Peyer's patch (tissue), 4 donors: ENCODE measurements around the gene GATAD2B. TPM values are rescaled to one million over a fixed set of nuclear protein-coding genes. Genes with fewer than 3 reads are reported as not detected.

ENCODE experiments used
- DNase-seq, 3 donors: peaks; one replicate each; pipeline ENCODE4 v3.0.0-alpha.2; 2017 to 2019
- H3K27ac ChIP-seq, 4 donors: fragments of 200-600 bp; sonication (generic); one replicate each; pipeline ENCODE4 v1.5.1; 2016 to 2019
- H3K27me3 ChIP-seq, 2 donors: fragments of 200-600 bp; sonication (generic); one replicate each; pipeline ENCODE4 v1.5.1; 2019
- H3K36me3 ChIP-seq, 3 donors: fragments of 200-600 bp; sonication (generic); one replicate each; pipeline ENCODE4 v1.5.1; 2016 to 2019
- H3K4me1 ChIP-seq, 4 donors: fragments of 200-600 bp; sonication (generic); one replicate each; pipeline ENCODE4 v1.5.1; 2016 to 2019
- H3K4me3 ChIP-seq, 4 donors: fragments of 200-600 bp; sonication (generic); 1 replicate in 3 of 4; 2 replicates in 1 of 4; pipeline ENCODE4 v1.5.1; 2016 to 2019; ENCODE audit warnings: mild to moderate bottlenecking in 1 of 4
- H3K9me3 ChIP-seq, 4 donors: fragments of 200-600 bp; sonication (generic); one replicate each; pipeline ENCODE4 v1.5.1; 2016 to 2019; ENCODE audit warnings: mild to moderate bottlenecking in 1 of 4
- POLR2A ChIP-seq, 2 donors: fragments of 450-650 bp; IDR thresholded peaks; one replicate each; pipeline ENCODE4 v1.5.1; 2017; ENCODE audit warnings: antibody characterized with exemption in 2 of 2, mild to moderate bottlenecking in 2 of 2, moderate library complexity in 2 of 2
- total RNA-seq, 4 donors: library from RNA; depleted of rRNA; stranded (reverse); fragments of >200 nt; gene quantifications; one replicate each; pipeline ENCODE4 v1.1.0, GENCODE V29; 2016
- TF ChIP-seq, protein P1 (sequence below), 6 experiments: fragments of 450-650 bp in 4 of 6; fragments of 200-600 bp in 2 of 6; sonication (generic) in 1 of 6; IDR thresholded peaks; one replicate each; pipeline ENCODE4 v1.5.1; 2017 to 2019; ENCODE audit warnings: antibody characterized with exemption in 6 of 6, mild to moderate bottlenecking in 3 of 6, moderate library complexity in 1 of 6

GATAD2B gene
- total RNA-seq, 4 donors from 2014 or later: 22.3 to 65.2 (median 24.7) TPM

DNA sequence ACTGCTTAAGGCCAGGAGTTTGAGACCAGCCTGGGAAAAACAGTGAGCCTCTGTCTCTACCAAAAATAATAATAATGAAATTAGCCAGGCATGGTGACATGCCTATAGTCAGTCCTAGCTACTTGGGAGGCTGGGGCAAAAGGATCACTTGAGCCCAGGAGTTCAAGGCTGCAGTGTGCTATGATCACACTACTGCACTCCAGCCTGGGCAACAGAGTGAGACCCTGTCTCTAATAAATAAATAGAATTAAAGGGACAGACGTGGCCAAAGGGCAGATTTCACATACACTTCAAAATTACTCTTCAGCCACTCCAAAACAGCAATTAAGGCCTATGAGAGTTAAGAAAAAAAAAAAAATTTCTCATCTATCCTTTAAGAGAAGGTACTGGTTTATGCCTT, 45.7 kb downstream of the GATAD2B start:
- Histone ChIP-seq H3K27ac (no peak overlapping the region), H3K27me3 (no peaks in the 10 kb centered on the region), H3K9me3 (no peaks in the 10 kb centered on the region), H3K4me3 (no peak overlapping the region), H3K4me1 (peaks cover 0 to 24% (median 4%) of the 10 kb centered on the region in 4 donors), H3K36me3 (no peaks in the 10 kb centered on the region)
- no peak for DNase-seq
- TF ChIP-seq POLR2A (IDR thresholded peaks at IDR 0.05): no peak
- TF ChIP-seq, protein P1, sequence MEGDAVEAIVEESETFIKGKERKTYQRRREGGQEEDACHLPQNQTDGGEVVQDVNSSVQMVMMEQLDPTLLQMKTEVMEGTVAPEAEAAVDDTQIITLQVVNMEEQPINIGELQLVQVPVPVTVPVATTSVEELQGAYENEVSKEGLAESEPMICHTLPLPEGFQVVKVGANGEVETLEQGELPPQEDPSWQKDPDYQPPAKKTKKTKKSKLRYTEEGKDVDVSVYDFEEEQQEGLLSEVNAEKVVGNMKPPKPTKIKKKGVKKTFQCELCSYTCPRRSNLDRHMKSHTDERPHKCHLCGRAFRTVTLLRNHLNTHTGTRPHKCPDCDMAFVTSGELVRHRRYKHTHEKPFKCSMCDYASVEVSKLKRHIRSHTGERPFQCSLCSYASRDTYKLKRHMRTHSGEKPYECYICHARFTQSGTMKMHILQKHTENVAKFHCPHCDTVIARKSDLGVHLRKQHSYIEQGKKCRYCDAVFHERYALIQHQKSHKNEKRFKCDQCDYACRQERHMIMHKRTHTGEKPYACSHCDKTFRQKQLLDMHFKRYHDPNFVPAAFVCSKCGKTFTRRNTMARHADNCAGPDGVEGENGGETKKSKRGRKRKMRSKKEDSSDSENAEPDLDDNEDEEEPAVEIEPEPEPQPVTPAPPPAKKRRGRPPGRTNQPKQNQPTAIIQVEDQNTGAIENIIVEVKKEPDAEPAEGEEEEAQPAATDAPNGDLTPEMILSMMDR (IDR thresholded peaks at IDR 0.05): no peak

DNA sequence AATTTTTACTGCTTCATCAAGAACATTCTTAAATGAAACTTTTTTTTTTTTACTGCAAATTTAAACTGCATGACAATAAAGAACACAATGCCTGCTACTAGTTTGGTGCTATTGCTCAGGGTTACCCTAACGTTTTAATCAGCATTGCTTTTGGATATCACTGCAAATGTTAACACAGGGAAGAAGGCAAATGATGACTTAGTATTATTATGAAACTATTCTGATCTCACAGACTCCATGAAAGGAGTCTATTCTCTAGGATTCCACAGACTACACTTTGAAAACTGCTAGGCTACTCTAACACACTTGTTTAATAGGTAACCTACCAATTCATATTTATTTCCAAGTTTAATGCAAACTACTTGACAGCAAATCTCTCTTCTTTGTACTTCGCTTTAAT, 49.8 kb downstream of the GATAD2B start:
- Histone ChIP-seq H3K9me3 (no peaks in the 10 kb centered on the region), H3K27me3 (no peaks in the 10 kb centered on the region), H3K27ac (no peak overlapping the region), H3K4me1 (peaks cover 0 to 4% (median 0%) of the 10 kb centered on the region in 4 donors), H3K4me3 (no peak overlapping the region), H3K36me3 (peaks cover 0 to 3% (median 0%) of the 10 kb centered on the region in 3 donors)
- TF ChIP-seq, protein P1 (IDR thresholded peaks at IDR 0.05): no peak
- TF ChIP-seq POLR2A (IDR thresholded peaks at IDR 0.05): no peak
- DNase-seq: no peak

DNA sequence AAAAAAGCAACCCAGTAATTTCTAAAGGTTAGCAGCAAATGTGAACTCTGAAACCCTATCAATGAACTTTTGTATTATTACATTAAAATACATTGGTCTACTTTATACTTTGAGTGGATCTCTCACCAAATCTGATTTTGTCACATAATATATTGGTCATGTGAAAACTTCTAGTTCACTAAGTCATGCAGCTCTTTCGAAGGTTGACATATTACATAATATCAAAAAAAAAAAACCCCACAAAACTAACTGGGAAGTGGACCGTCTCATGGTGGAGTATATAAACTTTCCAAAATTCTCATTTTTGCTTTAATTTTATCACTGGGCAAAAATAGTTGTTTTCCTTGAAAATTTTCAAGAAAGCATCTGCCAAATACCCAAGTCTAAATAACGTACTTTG, 50.4 kb downstream of the GATAD2B start:
- no peak overlapping the region for H3K4me3 ChIP-seq
- H3K27me3 ChIP-seq: no peaks in the 10 kb centered on the region
- peaks cover 0 to 4% (median 0%) of the 10 kb centered on the region in 4 donors for H3K4me1 ChIP-seq
- H3K27ac ChIP-seq: no peak overlapping the region
- H3K36me3 ChIP-seq: peaks cover 0 to 3% (median 0%) of the 10 kb centered on the region in 3 donors
- H3K9me3 ChIP-seq: no peaks in the 10 kb centered on the region
- no peak for TF ChIP-seq POLR2A (IDR thresholded peaks at IDR 0.05)
- TF ChIP-seq, protein P1 (IDR thresholded peaks at IDR 0.05): no peak
- no peak for DNase-seq

DNA sequence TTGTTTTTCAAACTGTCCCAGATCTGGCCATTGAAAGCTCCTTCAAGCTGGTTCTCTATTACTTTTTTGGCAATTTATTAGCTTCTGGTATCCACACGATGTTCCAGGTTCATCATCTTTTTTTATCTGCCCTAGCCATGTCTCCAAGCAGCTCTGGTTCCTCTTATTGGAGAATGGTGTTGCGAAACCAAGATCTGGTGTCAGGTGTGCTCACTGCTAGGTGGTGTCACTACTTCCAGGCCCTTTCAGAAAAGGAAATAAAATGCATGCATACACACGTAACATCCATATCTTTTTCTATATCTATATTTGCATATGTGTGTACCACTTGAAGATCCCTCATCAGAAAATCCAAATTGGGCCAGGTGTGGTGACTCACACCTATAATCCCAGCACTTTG, 53.3 kb downstream of the GATAD2B start:
- Histone ChIP-seq H3K27ac (no peak overlapping the region), H3K4me3 (no peak overlapping the region), H3K9me3 (no peaks in the 10 kb centered on the region), H3K27me3 (no peaks in the 10 kb centered on the region), H3K36me3 (peaks cover 0 to 3% (median 0%) of the 10 kb centered on the region in 3 donors), H3K4me1 (peaks cover 0 to 13% (median 0%) of the 10 kb centered on the region in 4 donors)
- no peak for DNase-seq
- no peak for TF ChIP-seq POLR2A (IDR thresholded peaks at IDR 0.05)
- TF ChIP-seq, protein P1 (IDR thresholded peaks at IDR 0.05): no peak

DNA sequence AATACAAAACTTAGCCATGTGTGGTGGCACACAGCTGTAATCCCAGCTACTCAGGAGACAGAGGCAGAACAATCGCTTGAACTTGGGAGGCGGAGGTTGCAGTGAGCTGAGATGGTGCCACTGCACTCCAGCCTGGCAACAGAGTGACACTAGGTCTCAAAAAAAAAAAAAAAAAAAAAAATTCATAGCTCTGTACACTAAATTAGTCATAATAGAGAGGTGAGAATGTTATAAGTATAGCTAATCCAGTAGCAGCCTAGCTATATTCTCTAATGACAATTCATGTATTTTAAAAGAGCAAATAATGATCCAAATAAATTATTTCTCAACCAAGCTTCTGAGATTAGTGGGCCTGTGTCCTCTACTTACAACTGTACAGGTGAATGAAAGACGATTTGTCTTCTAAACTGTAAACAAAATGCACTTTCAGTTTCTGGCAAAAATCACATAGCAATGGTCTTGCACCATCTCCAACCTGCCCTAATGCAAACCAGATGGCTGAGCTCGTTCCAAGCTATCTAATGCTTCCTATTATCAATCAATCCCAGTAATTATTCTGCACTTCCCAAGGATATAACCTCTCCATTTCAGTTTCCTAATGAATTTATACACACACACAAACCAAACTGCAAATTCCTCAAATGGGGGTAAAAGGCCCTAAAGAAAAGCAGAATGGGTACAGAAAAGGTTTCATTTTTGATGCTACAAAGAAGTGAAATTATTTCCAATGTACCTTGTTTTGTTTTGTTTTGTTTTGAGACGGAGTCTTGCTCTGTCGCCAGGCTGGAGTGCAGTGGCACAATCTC, 56.5 kb downstream of the GATAD2B start:
- Histone ChIP-seq H3K27ac (no peak overlapping the region), H3K4me3 (peak overlapping the region in 1 of 4 donors; percentile 7), H3K4me1 (peaks cover 0 to 10% (median 0%) of the 10 kb centered on the region in 4 donors), H3K9me3 (no peaks in the 10 kb centered on the region), H3K27me3 (no peaks in the 10 kb centered on the region), H3K36me3 (peaks cover 0 to 3% (median 3%) of the 10 kb centered on the region in 3 donors)
- TF ChIP-seq, protein P1 (IDR thresholded peaks at IDR 0.05): no peak
- no peak for TF ChIP-seq POLR2A (IDR thresholded peaks at IDR 0.05)
- DNase-seq: no peak
